Measurements from ENCODE around the gene CDS1. TPM values are rescaled to one million over a fixed set of nuclear protein-coding genes. Genes with fewer than 3 reads are reported as not detected.

Gene CDS1
- total RNA-seq, 1 experiment from 2014 or later, result 16.1 TPM

DNA sequence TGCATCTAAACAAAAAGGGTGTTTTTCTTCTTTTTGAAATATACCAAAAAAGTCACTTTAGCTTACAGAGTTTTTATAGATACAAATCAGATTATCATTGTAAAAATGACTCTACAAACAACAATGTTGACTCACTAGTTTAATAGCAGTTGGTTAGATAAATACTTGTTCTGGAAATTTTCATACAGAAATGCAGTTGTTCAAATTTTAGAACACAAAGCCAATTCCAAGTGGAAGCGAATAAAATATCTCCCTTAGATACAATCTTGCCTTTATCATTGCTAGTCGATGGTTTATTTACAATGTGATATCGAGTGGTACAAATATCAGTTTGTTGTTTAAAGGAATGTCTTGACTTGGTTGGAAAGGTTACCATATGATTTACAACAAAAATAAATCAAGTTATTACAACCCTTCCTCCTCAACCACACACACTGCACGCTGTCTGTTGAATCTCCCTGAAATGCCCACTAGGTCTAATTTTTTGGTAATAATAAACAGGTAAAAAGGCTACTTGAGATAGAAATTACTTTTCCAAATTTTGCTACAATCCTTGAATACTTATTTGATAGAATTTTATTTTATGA is 114.8 kb downstream of the CDS1 start:
- no peaks in the 10 kb centered on the region for H3K9me3 ChIP-seq (ENCODE audit: control insufficient read depth, insufficient read depth, low read depth, low read length)
- POLR2A ChIA-PET, result no interaction called here
- peak overlapping the region; percentile 79; the same call in 1 of the 2 replicates for H3K27ac ChIP-seq (ENCODE audit: low read length)
- ATAC-seq (peak; percentile 82), DNase-seq (ENCODE audit: low read depth, low spot score) (no peak)
- H3K36me3 ChIP-seq (ENCODE audit: control insufficient read depth, insufficient read depth, low read length), result peaks cover 5% of the 10 kb centered on the region; the same call in 1 of the 2 replicates
- no peaks in the 10 kb centered on the region for H3K27me3 ChIP-seq (ENCODE audit: control insufficient read depth, insufficient read depth, low read length)
- H3K4me1 ChIP-seq (ENCODE audit: control insufficient read depth, insufficient read depth, low read length), result peaks cover 11% of the 10 kb centered on the region
- intact Hi-C loops (cut with micrococcal nuclease; ENCODE audit: unreplicated experiment) (no loop called here), in situ Hi-C loops (cut with HindIII; ENCODE audit: low pct_unique_long_range_greater_than_20kb, low sequenced_read_pairs) (no loop called here)
- BruUV-seq (replicated peaks), result no TSS peak
- peak; percentile 67 for TF ChIP-seq TCF7L2 (IDR thresholded peaks at IDR 0.05; ENCODE audit: low read depth, low read length)
- TF ChIP-seq, protein P1, sequence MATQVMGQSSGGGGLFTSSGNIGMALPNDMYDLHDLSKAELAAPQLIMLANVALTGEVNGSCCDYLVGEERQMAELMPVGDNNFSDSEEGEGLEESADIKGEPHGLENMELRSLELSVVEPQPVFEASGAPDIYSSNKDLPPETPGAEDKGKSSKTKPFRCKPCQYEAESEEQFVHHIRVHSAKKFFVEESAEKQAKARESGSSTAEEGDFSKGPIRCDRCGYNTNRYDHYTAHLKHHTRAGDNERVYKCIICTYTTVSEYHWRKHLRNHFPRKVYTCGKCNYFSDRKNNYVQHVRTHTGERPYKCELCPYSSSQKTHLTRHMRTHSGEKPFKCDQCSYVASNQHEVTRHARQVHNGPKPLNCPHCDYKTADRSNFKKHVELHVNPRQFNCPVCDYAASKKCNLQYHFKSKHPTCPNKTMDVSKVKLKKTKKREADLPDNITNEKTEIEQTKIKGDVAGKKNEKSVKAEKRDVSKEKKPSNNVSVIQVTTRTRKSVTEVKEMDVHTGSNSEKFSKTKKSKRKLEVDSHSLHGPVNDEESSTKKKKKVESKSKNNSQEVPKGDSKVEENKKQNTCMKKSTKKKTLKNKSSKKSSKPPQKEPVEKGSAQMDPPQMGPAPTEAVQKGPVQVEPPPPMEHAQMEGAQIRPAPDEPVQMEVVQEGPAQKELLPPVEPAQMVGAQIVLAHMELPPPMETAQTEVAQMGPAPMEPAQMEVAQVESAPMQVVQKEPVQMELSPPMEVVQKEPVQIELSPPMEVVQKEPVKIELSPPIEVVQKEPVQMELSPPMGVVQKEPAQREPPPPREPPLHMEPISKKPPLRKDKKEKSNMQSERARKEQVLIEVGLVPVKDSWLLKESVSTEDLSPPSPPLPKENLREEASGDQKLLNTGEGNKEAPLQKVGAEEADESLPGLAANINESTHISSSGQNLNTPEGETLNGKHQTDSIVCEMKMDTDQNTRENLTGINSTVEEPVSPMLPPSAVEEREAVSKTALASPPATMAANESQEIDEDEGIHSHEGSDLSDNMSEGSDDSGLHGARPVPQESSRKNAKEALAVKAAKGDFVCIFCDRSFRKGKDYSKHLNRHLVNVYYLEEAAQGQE (IDR thresholded peaks at IDR 0.05; ENCODE audit: insufficient read depth in 1 of 2, low read depth in 2 of 2, low read length in 1 of 2), result no peak
- CTCF ChIA-PET, result no interaction called here
- H3K4me3 ChIP-seq (ENCODE audit: low read depth in 2 of 2, low read length in 2 of 2), result no peak overlapping the region

DNA sequence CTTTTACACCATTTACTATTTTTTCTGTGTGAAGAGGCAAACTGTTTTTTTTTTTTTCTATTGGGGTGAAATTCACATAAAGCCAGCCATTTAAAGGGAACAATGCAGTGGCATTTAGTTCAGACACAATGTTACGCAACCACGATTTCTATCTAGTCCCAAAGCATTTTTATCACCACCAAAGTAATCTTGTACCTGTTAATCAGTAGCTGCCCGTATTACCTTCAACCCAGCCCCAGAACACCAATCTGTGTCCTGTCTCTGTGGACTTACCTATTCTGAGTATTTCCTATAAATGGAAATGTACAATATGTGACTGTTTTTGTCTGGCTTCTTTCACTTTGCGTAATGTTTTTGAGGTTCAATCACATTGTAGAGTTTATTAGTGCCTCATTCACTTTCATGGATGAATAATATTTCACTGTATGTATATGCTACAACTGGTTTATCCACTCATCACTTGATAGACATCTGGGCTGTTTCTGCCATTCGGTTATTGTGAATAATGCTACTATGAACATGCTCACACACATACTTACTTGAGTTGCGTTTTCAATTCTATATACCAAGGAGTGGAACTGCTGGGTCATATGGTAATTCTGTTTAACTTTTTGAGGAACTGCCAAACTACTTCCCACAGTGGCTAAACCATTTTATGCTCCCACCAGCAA is 116.2 kb downstream of the CDS1 start:
- ATAC-seq (no peak), DNase-seq (ENCODE audit: low read depth, low spot score) (no peak)
- H3K4me3 ChIP-seq (ENCODE audit: low read depth in 2 of 2, low read length in 2 of 2), result no peak overlapping the region
- intact Hi-C loops (cut with micrococcal nuclease; ENCODE audit: unreplicated experiment) (no loop called here), in situ Hi-C loops (cut with HindIII; ENCODE audit: low pct_unique_long_range_greater_than_20kb, low sequenced_read_pairs) (no loop called here)
- POLR2A ChIA-PET, result no interaction called here
- TF ChIP-seq POLR2AphosphoS5 (IDR thresholded peaks at IDR 0.05; ENCODE audit: low read depth, low read length), result no peak
- TF ChIP-seq, protein P1 (IDR thresholded peaks at IDR 0.05; ENCODE audit: insufficient read depth in 1 of 2, low read depth in 2 of 2, low read length in 1 of 2), result no peak
- no peaks in the 10 kb centered on the region for H3K9me3 ChIP-seq (ENCODE audit: control insufficient read depth, insufficient read depth, low read depth, low read length)
- CTCF ChIA-PET, result no interaction called here
- peak overlapping the region; percentile 8; the same call in 1 of the 2 replicates for H3K27ac ChIP-seq (ENCODE audit: low read length)
- no peaks in the 10 kb centered on the region for H3K27me3 ChIP-seq (ENCODE audit: control insufficient read depth, insufficient read depth, low read length)
- peaks cover 8% of the 10 kb centered on the region; the same call in 1 of the 2 replicates for H3K36me3 ChIP-seq (ENCODE audit: control insufficient read depth, insufficient read depth, low read length)
- BruUV-seq (replicated peaks), result TSS peak; percentile 45
- peaks cover 11% of the 10 kb centered on the region for H3K4me1 ChIP-seq (ENCODE audit: control insufficient read depth, insufficient read depth, low read length)

Other genes with a start within 250 kb of the CDS1 start
- gene NKX6-1, start 83.8 kb upstream of the CDS1 start, total RNA-seq (2021; ENCODE audit: unreplicated experiment), result 1.1 TPM